Endothelial cell of umbilical vein (primary cell): ENCODE results near the gene SEMA5A.

ENCODE experiments used
- CTCF ChIP-seq, 2 donors: IDR thresholded peaks; 1 replicate in 1 of 2; 2 replicates in 1 of 2; pipeline ENCODE4 v1.5.1; 2011; ENCODE audit warnings: low read length in 2 of 2, mild to moderate bottlenecking in 2 of 2, moderate library complexity in 2 of 2, control low read depth in 1 of 2, inconsistent platforms in 1 of 2, low read depth in 1 of 2; ENCODE audit not compliant: insufficient read depth in 1 of 2; ENCODE audit errors: extremely low read depth in 1 of 2
- EZH2 ChIP-seq: IDR thresholded peaks from 2 replicates; pipeline ENCODE4 v1.6.1; 2012; ENCODE audit warnings: borderline replicate concordance, low read depth, mild to moderate bottlenecking, moderate library complexity, low read length, inconsistent platforms; ENCODE audit not compliant: severe bottlenecking
- FOS ChIP-seq: IDR thresholded peaks from 2 replicates; pipeline ENCODE4 v1.6.1; 2011; ENCODE audit warnings: mild to moderate bottlenecking, low read length, moderate library complexity, borderline replicate concordance; ENCODE audit not compliant: insufficient read depth
- GATA2 ChIP-seq: IDR thresholded peaks from 2 replicates; pipeline ENCODE4 v1.7.0; 2011; ENCODE audit warnings: low read depth, mild to moderate bottlenecking, moderate library complexity, mixed read lengths, low read length; ENCODE audit not compliant: insufficient read length, insufficient read depth
- JUN ChIP-seq: IDR thresholded peaks from 2 replicates; pipeline ENCODE4 v1.6.1; 2011; ENCODE audit warnings: borderline replicate concordance, low read depth; ENCODE audit not compliant: insufficient read length, insufficient read depth
- MYC ChIP-seq: IDR thresholded peaks from one replicate; pipeline ENCODE4 v1.6.1; 2011; ENCODE audit warnings: mild to moderate bottlenecking, low read depth, low read length
- POLR2A ChIP-seq: IDR thresholded peaks from 2 replicates; pipeline ENCODE4 v1.6.1; 2012; ENCODE audit warnings: low read depth, mild to moderate bottlenecking, control low read depth, low read length
- POLR2AphosphoS5 ChIP-seq: IDR thresholded peaks from 2 replicates; pipeline ENCODE4 v1.6.1; 2012; ENCODE audit warnings: low read depth, mild to moderate bottlenecking, control low read depth, low read length, moderate library complexity; ENCODE audit not compliant: insufficient read depth
- TF ChIP-seq, protein P1 (sequence below): IDR thresholded peaks from 2 replicates; pipeline ENCODE4 v1.6.1; 2011; ENCODE audit not compliant: insufficient read depth, insufficient read length

DNA sequence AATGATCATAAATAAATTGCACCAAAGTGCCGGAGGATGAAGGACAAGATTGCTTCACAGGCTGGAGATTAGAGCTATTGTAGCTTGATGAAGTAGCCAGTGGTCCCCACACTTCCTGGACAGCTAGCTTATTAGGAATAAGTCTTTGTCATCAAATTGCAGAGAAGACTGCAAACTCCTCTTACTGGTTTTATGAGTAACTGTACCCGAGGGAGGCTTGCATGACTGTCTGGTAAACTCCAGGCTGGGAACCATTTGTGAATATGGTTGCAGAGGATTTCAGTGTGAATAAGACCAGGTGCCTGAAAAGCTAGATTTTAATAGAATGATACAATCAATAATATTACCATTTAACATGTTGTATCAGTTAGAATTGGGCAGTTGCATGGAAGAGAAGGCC, 36.5 kb upstream of the SEMA5A start:
- TF ChIP-seq CTCF (IDR thresholded peaks at IDR 0.05; ENCODE audit: extremely low read depth in 1 of 2, insufficient read depth in 1 of 2, low read depth in 1 of 2, low read length in 2 of 2) (no peak), POLR2AphosphoS5 (no peak), EZH2 (no peak), GATA2 (no peak), POLR2A (no peak), FOS (no peak), MYC (no peak), JUN (no peak)
- TF ChIP-seq, protein P1, sequence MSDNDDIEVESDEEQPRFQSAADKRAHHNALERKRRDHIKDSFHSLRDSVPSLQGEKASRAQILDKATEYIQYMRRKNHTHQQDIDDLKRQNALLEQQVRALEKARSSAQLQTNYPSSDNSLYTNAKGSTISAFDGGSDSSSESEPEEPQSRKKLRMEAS: no peak
